HFFc6 (cell line): Measurements from ENCODE around the gene RDX. TPM values are rescaled to one million over a fixed set of nuclear protein-coding genes. Genes with fewer than 3 reads are reported as not detected.

Experiments
- DNase-seq: peaks from one replicate; pipeline ENCODE4 v3.0.0-alpha.2; 2018
- H3K27ac Mint-ChIP-seq: 2 replicates; pipeline ENCODE4 v1.8.0; 2020; ENCODE audit warnings: mild to moderate bottlenecking, mixed read lengths
- H3K27me3 Mint-ChIP-seq: 2 replicates; pipeline ENCODE4 v1.8.0; 2021; ENCODE audit warnings: mild to moderate bottlenecking, moderate library complexity, mixed read lengths; ENCODE audit not compliant: insufficient read depth
- H3K36me3 Mint-ChIP-seq: 2 replicates; pipeline ENCODE4 v1.8.0; 2021; ENCODE audit warnings: low read depth, mixed read lengths
- H3K4me1 Mint-ChIP-seq: 2 replicates; pipeline ENCODE4 v1.8.0; 2020; ENCODE audit warnings: low read depth, mixed read lengths
- H3K4me3 Mint-ChIP-seq: 2 replicates; pipeline ENCODE4 v1.8.0; 2020; ENCODE audit warnings: mild to moderate bottlenecking, moderate library complexity, mixed read lengths
- H3K9me3 Mint-ChIP-seq: 2 replicates; pipeline ENCODE4 v1.8.0; 2020; ENCODE audit warnings: mild to moderate bottlenecking, mixed read lengths
- total RNA-seq, 6 experiments: library from RNA; stranded (reverse); fragmentation: NEBNext Ultra II Directional; extraction: Animal tissue kit (Norgen Biotek cat#: 25700); gene quantifications; 2 replicates in 1 of 6; 3 replicates in 5 of 6; pipeline ENCODE4 v1.2.3, GENCODE V29; 2021
- TF ChIP-seq, protein P1 (sequence below): fragments of 200-600 bp; sonication (generic); IDR thresholded peaks from 2 replicates; pipeline ENCODE4 v1.5.0; 2021; ENCODE audit warnings: antibody characterized with exemption, mild to moderate bottlenecking

RDX gene
- total RNA-seq, 6 experiments from 2014 or later = 105 to 131 (median 112) TPM

DNA sequence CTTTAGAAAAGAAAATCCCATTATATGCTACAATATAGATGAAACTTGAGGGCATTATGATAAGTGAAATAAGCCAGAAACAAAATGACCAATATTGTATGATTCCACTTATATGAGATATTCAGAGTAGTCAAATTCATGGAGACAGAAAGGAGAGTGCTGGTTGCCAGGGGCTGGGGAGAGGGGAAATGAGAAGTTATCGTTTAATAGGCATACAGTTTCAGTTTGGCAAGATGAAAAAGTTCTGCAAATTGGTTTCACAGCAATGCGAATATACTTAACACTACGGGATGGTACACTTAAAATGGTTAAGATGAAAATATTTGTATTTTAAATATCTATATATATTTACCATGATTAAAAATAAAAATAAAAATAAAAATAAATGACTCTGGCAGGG is 31.1 kb upstream of the RDX start:
- TF ChIP-seq, protein P1, sequence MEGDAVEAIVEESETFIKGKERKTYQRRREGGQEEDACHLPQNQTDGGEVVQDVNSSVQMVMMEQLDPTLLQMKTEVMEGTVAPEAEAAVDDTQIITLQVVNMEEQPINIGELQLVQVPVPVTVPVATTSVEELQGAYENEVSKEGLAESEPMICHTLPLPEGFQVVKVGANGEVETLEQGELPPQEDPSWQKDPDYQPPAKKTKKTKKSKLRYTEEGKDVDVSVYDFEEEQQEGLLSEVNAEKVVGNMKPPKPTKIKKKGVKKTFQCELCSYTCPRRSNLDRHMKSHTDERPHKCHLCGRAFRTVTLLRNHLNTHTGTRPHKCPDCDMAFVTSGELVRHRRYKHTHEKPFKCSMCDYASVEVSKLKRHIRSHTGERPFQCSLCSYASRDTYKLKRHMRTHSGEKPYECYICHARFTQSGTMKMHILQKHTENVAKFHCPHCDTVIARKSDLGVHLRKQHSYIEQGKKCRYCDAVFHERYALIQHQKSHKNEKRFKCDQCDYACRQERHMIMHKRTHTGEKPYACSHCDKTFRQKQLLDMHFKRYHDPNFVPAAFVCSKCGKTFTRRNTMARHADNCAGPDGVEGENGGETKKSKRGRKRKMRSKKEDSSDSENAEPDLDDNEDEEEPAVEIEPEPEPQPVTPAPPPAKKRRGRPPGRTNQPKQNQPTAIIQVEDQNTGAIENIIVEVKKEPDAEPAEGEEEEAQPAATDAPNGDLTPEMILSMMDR = no peak
- H3K4me1 Mint-ChIP-seq = 0 out of 2 replicates have a peak, but pooled peaks cover 6% of the 10 kb centered on the region
- no peak overlapping the region for H3K4me3 Mint-ChIP-seq
- H3K27me3 Mint-ChIP-seq = peaks cover 11% of the 10 kb centered on the region
- H3K36me3 Mint-ChIP-seq = no peaks in the 10 kb centered on the region
- DNase-seq = no peak
- H3K27ac Mint-ChIP-seq = no peak overlapping the region
- H3K9me3 Mint-ChIP-seq = peaks cover 3% of the 10 kb centered on the region; the same call in 1 of the 2 replicates

DNA sequence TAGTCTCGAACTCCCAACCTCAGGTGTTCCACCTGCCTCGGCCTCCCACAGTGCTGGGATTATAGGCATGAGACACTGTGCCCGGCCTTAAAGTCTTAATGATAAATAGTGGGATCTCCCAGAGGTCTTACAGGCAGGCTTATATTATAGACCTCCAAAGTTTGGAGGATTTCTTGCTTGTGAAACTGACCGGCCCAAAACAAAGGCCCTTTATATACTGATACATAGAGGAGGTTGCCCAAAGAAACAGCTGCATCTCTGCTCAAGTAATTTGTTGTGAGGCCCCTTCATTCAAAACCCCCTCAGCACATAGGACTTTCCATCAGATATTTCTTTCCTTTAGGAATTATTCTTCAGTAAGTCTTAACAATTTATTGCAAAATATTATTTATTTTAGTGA is 27.4 kb upstream of the RDX start:
- DNase-seq = no peak
- TF ChIP-seq, protein P1 = no peak
- no peak overlapping the region for H3K4me3 Mint-ChIP-seq
- 0 out of 2 replicates have a peak, but pooled peaks cover 6% of the 10 kb centered on the region for H3K4me1 Mint-ChIP-seq
- no peaks in the 10 kb centered on the region for H3K36me3 Mint-ChIP-seq
- H3K9me3 Mint-ChIP-seq = no peaks in the 10 kb centered on the region
- H3K27me3 Mint-ChIP-seq = peaks cover 8% of the 10 kb centered on the region
- H3K27ac Mint-ChIP-seq = no peak overlapping the region

DNA sequence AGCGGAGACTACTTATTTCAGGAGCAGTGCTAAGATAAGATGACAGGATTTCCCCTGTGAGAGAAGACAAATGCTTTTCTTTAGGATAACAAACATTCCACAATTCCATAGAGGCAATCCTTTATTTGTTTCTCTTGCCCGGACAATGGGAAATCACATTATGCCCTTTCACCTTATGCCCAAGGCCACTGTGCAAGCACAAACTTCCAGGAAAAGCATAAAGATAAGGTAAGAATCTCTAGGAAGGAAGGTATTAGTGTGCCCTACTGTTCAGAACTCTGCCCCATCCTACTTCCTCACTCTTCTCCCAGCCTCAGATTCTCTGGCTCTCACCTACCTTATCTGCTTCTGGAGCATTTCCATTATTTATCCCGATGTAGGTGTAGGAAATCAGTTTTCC is 23.1 kb upstream of the RDX start:
- no peaks in the 10 kb centered on the region for H3K9me3 Mint-ChIP-seq
- no peaks in the 10 kb centered on the region; the same call in none of the 2 replicates for H3K27me3 Mint-ChIP-seq
- H3K36me3 Mint-ChIP-seq = no peaks in the 10 kb centered on the region
- H3K4me3 Mint-ChIP-seq = no peak overlapping the region
- TF ChIP-seq, protein P1 = no peak
- no peak overlapping the region for H3K27ac Mint-ChIP-seq
- no peak for DNase-seq
- peaks cover 6% of the 10 kb centered on the region for H3K4me1 Mint-ChIP-seq

DNA sequence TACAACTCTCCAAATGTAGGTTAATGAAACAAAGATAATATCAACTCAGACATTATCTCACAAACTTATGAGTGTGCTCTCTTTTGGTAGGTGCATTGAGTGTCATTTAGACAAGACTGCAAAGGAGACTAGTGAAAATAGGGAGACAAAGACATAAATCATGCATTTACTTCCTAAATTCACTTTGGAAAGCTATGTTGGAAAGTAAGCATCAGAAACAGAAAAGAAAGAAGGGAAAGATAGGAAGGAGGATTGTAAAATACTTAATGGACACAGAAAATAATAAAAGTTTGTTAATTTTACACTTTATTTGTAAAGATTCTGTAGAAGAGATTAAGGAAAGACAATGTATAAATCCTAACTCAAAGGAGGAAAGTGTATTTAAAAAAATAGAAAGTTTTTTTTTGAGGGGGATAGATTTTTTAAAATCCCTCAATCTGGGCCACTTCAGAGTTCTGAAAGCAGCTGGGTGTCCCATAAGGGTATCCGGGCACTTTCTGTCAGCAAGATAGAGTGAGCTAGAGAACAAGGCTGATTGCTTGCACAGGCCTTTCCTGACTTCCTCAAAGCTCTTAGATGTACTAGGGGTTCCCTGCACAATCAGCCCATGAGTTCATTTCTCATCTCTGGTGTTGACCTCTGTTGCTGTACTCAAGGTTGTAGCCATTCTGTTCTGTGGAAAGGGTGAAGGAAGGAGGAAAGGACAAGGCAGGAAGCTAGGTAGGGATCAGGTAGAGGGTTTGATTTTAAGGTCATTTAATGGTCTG is 22.4 kb upstream of the RDX start:
- peaks cover 6% of the 10 kb centered on the region for H3K4me1 Mint-ChIP-seq
- no peak overlapping the region for H3K27ac Mint-ChIP-seq

DNA sequence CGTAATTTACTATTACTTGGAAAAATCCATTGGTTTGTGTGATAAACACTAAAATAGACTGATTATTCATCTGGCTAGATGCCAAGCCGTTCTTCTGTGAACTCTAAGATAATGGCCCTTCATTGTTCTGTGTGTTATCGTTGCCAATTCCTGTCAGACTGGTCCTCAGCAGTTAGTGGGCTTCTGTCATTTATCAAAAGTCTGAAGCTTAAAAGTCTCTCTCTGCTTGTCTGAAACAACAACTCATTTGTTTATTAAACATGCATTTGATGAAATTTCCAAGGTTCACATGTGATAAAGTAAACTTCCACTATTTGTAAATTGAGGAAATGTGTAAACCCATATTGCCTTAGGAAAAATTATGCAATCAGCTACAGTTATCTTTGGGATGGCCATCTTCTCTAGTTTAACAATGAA is 21.1 kb upstream of the RDX start:
- no peak overlapping the region for H3K4me3 Mint-ChIP-seq
- H3K27me3 Mint-ChIP-seq = no peaks in the 10 kb centered on the region; the same call in none of the 2 replicates
- no peak for DNase-seq
- TF ChIP-seq, protein P1 = no peak
- no peaks in the 10 kb centered on the region for H3K9me3 Mint-ChIP-seq
- H3K4me1 Mint-ChIP-seq = peaks cover 8% of the 10 kb centered on the region
- H3K27ac Mint-ChIP-seq = no peak overlapping the region
- no peaks in the 10 kb centered on the region for H3K36me3 Mint-ChIP-seq

More for the DNA sequence above, 22.4 kb upstream of the RDX start:
- H3K36me3 Mint-ChIP-seq = no peaks in the 10 kb centered on the region
- no peaks in the 10 kb centered on the region; the same call in none of the 2 replicates for H3K27me3 Mint-ChIP-seq
- DNase-seq = no peak
- TF ChIP-seq, protein P1 = no peak
- no peak overlapping the region for H3K4me3 Mint-ChIP-seq
- no peaks in the 10 kb centered on the region for H3K9me3 Mint-ChIP-seq
